Panc1 (cell line): ENCODE data around the gene FAN1. TPM values are rescaled to one million over a fixed set of nuclear protein-coding genes. Genes with fewer than 3 reads are reported as not detected.

Experiments used
- ATAC-seq: fragments of 200-7000 bp; cut with Tn5 transposase; 2 replicates; pipeline ENCODE4 v1.9.1; 2020; ENCODE audit warnings: mild to moderate bottlenecking, moderate library complexity
- BruUV-seq: library from RNA; stranded (reverse); fragments of 400-500 nt; replicated peaks from 2 replicates; lab custom pipeline; 2021; lab: Mats Ljungman, UMichigan
- CTCF ChIA-PET: fragments of 300-600 bp; sonication (Branson Sonifier 250); formaldehyde crosslinking; loops from one replicate; lab custom pipeline; 2022; ENCODE audit warnings: antibody characterized with exemption; lab: Charles Lee
- POLR2A ChIA-PET: fragments of 300-600 bp; sonication (Branson Sonifier 250); formaldehyde crosslinking; loops from one replicate; lab custom pipeline; 2022; ENCODE audit warnings: antibody characterized with exemption; lab: Charles Lee
- DNase-seq: peaks from one replicate; pipeline ENCODE4 v3.0.0-alpha.2; 2010; ENCODE audit warnings: low read depth, low spot score
- H3K27ac ChIP-seq: 2 replicates; pipeline ENCODE4 v1.5.1; 2011; ENCODE audit warnings: mild to moderate bottlenecking, low read length, inconsistent platforms
- H3K27me3 ChIP-seq: fragments of 200-500 bp; sonication (Bioruptor generic); 2 replicates; pipeline ENCODE4 v1.6.0; 2014; ENCODE audit warnings: low read length, inconsistent platforms; ENCODE audit not compliant: control insufficient read depth, insufficient read depth
- H3K36me3 ChIP-seq: fragments of 200-500 bp; sonication (Bioruptor generic); 2 replicates; pipeline ENCODE4 v1.5.1; 2014; ENCODE audit warnings: inconsistent platforms, mild to moderate bottlenecking, low read length, moderate library complexity; ENCODE audit not compliant: control insufficient read depth, insufficient read depth
- H3K4me1 ChIP-seq: 2 replicates; pipeline ENCODE4 v1.5.1; 2011; ENCODE audit warnings: inconsistent platforms, mild to moderate bottlenecking, low read length, moderate library complexity; ENCODE audit not compliant: control insufficient read depth, insufficient read depth
- H3K4me3 ChIP-seq, 2 experiments: 2 replicates each; pipeline ENCODE4 v1.5.1; 2011 to 2012; ENCODE audit warnings: low read depth in 2 of 2, low read length in 2 of 2, mild to moderate bottlenecking in 2 of 2, inconsistent platforms in 1 of 2, moderate library complexity in 1 of 2
- H3K9me3 ChIP-seq: fragments of 200-500 bp; sonication (Bioruptor generic); 2 replicates; pipeline ENCODE4 v1.5.1; 2014; ENCODE audit warnings: low read depth, mild to moderate bottlenecking, inconsistent platforms, low read length, moderate library complexity; ENCODE audit not compliant: control insufficient read depth, insufficient read depth
- POLR2AphosphoS5 ChIP-seq: IDR thresholded peaks from 2 replicates; pipeline ENCODE4 v1.6.1; 2012; ENCODE audit warnings: mild to moderate bottlenecking, low read depth, low read length, moderate library complexity
- REST ChIP-seq, 2 experiments: IDR thresholded peaks; 2 replicates each; pipeline ENCODE4 v1.6.1; 2011 to 2012; ENCODE audit warnings: low read depth in 2 of 2, control low read depth in 1 of 2, low read length in 1 of 2, mild to moderate bottlenecking in 1 of 2, moderate library complexity in 1 of 2; ENCODE audit not compliant: insufficient read depth in 1 of 2
- SIN3A ChIP-seq: IDR thresholded peaks from 2 replicates; pipeline ENCODE4 v1.6.1; 2012; ENCODE audit warnings: low read depth, mild to moderate bottlenecking, low read length, moderate library complexity, borderline replicate concordance; ENCODE audit not compliant: insufficient read depth
- TCF7L2 ChIP-seq: IDR thresholded peaks from 2 replicates; pipeline ENCODE4 v1.6.1; 2011; ENCODE audit warnings: mild to moderate bottlenecking, low read depth, low read length, inconsistent platforms
- in situ Hi-C: cut with HindIII; loops from 2 replicates; pipeline ENCODE4 v1.10.0; 2016; ENCODE audit warnings: low sequenced_read_pairs, low pct_unique_long_range_greater_than_20kb
- intact Hi-C: fragments of 100-400 bp; cut with micrococcal nuclease; formaldehyde crosslinking; loops from one replicate; pipeline ENCODE4 v1.10.0; 2022; ENCODE audit not compliant: unreplicated experiment
- total RNA-seq: library from RNA; stranded (reverse); gene quantifications from one replicate; pipeline ENCODE4 v1.2.1, GENCODE V29; 2021; ENCODE audit not compliant: unreplicated experiment
- TF ChIP-seq, protein P1 (sequence below): fragments of 450-650 bp; IDR thresholded peaks from 2 replicates; pipeline ENCODE4 v1.5.1; 2017; ENCODE audit warnings: mild to moderate bottlenecking

FAN1 gene
- total RNA-seq, 1 experiment from 2014 or later: 16.4 TPM

DNA sequence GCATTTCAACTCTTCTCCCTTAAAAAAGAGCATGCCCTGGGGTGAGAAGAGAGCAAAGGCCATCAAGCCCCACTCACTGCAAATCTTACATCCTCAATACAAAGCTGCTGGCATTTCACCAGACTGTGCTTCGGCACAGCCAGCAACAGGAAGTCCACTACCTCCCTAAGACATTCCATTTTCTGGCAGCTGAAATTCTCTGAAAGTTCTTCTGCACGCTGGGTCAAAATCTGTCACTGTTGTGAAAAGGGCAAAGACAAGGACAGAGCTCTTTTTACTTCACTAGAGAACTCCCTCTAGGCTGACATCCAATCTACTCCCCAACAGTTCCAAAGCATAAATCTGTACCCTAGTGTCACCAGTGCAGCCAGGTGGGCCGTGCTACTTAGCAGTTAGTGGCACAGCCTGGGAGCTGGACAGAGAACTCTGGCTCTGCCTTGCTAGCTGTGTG is 81.4 kb downstream of the FAN1 start:
- in situ Hi-C loops (no loop called here), intact Hi-C loops (no loop called here)
- CTCF ChIA-PET: interaction anchor here (0.8 kb wide), 1 partner anchor 145 kb away, joined by 3 read pairs; no protein-coding TSS in a partner anchor
- Histone ChIP-seq H3K4me3 (no peak overlapping the region), H3K36me3 (no peaks in the 10 kb centered on the region), H3K4me1 (peaks cover 2% of the 10 kb centered on the region; the same call in 1 of the 2 replicates), H3K27ac (no peak overlapping the region), H3K27me3 (no peaks in the 10 kb centered on the region), H3K9me3 (no peaks in the 10 kb centered on the region)
- POLR2A ChIA-PET: interaction anchor here (0.6 kb wide), 1 partner anchor 9 kb away, joined by 5 read pairs; no protein-coding TSS in a partner anchor
- no TSS peak for BruUV-seq
- ATAC-seq (no peak), DNase-seq (no peak)
- TF ChIP-seq, protein P1, sequence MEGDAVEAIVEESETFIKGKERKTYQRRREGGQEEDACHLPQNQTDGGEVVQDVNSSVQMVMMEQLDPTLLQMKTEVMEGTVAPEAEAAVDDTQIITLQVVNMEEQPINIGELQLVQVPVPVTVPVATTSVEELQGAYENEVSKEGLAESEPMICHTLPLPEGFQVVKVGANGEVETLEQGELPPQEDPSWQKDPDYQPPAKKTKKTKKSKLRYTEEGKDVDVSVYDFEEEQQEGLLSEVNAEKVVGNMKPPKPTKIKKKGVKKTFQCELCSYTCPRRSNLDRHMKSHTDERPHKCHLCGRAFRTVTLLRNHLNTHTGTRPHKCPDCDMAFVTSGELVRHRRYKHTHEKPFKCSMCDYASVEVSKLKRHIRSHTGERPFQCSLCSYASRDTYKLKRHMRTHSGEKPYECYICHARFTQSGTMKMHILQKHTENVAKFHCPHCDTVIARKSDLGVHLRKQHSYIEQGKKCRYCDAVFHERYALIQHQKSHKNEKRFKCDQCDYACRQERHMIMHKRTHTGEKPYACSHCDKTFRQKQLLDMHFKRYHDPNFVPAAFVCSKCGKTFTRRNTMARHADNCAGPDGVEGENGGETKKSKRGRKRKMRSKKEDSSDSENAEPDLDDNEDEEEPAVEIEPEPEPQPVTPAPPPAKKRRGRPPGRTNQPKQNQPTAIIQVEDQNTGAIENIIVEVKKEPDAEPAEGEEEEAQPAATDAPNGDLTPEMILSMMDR: no peak
- TF ChIP-seq REST (IDR thresholded peaks at IDR 0.05; ENCODE audit: insufficient read depth in 1 of 2, low read depth in 2 of 2, low read length in 1 of 2): no peak
- TF ChIP-seq SIN3A: no peak
- no peak for TF ChIP-seq TCF7L2
- TF ChIP-seq POLR2AphosphoS5: no peak

DNA sequence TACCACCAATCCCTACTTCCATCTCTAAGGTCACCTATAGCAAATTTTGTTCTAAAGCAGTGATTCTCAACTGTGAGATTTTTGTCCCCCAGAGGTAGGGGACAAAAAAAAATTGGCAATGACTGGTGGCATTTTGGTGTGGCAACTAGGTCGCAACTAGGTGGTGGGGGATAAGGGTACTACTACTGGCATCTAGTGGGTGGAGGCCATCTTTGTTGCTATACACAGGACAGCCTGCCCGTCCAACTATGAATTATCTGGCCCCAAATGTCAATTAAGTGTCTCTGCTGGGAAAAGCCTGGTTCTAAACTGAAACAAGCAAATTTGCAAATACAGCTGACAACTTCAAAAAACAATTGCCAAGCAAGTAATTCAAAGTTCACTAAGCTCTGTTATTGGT is 86.3 kb downstream of the FAN1 start:
- intact Hi-C loops: loop anchor here (5.0 kb wide), 1 partner anchor 137 kb away; no protein-coding TSS in a partner anchor
- Histone ChIP-seq H3K27me3 (no peaks in the 10 kb centered on the region), H3K4me1 (peaks cover 11% of the 10 kb centered on the region; the same call in 1 of the 2 replicates), H3K36me3 (no peaks in the 10 kb centered on the region; the same call in 1 of the 2 replicates), H3K9me3 (no peaks in the 10 kb centered on the region), H3K4me3 (peak overlapping the region; percentile 74 to 90; a peak in 3 of 4 replicates), H3K27ac (peak overlapping the region; percentile 6; the same call in 1 of the 2 replicates)
- TF ChIP-seq POLR2AphosphoS5: no peak
- no peak for TF ChIP-seq TCF7L2
- no peak for TF ChIP-seq REST (IDR thresholded peaks at IDR 0.05; ENCODE audit: insufficient read depth in 1 of 2, low read depth in 2 of 2, low read length in 1 of 2)
- no peak for TF ChIP-seq SIN3A
- TF ChIP-seq, protein P1: no peak; the same call in 1 of the 2 replicates
- CTCF ChIA-PET: no interaction called here
- TSS peak; percentile 82 for BruUV-seq
- POLR2A ChIA-PET: interaction anchor here (0.7 kb wide), 1 partner anchor 24 kb away, joined by 3 read pairs; no protein-coding TSS in a partner anchor
- DNase-seq (no peak), ATAC-seq (no peak)
- in situ Hi-C loops: no loop called here
